ENCODE results near the gene CHD2. TPM values are rescaled to one million over a fixed set of nuclear protein-coding genes. Genes with fewer than 3 reads are reported as not detected.

Gene CHD2
- total and polyA plus RNA-seq, 7 donors = 16.0 to 108 (median 75.9) TPM

DNA sequence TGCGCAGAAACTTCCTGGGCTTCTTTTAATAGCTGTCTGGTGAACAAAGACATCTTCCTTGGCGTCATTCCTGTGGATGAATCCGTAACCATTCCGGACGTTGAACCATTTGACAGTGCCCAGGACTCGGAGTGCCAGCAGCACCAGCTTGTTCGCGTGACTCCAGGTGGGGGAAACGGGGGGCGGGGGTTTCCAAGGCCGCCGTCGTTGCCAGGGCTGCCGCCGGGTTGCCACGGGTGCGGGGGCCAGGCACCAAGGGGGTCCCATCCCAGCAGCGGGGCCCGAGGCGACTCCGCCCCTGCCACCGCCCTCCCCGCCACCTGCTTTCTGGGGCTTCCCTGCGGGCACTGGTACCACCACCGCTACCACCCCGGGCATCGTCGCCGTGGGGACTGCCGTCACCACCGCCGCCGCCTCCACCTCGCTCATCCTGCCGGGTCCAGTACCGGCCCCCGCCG lies 166.1 kb downstream of the CHD2 start:
- Histone ChIP-seq H3K4me3 (peak overlapping the region in 3 of 4 donors; percentile 16 to 26 (median 26)), H3K27ac (peak overlapping the region; percentile 96 to 98 (median 97)), H3K36me3 (peaks cover 0 to 12% (median 2%) of the 10 kb centered on the region in 4 donors), H3K27me3 (no peaks in the 10 kb centered on the region), H3K4me1 (peaks cover 0 to 93% (median 87%) of the 10 kb centered on the region in 4 donors), H3K9me3 (no peaks in the 10 kb centered on the region)
- TF ChIP-seq POLR2AphosphoS5 (IDR thresholded peaks at IDR 0.05) (peak; percentile 79 to 89 (median 83)), POLR2A (IDR thresholded peaks at IDR 0.05) (no peak), EP300 (IDR thresholded peaks at IDR 0.05) (peak; percentile 76 to 97 (median 94)), CTCF (IDR thresholded peaks at IDR 0.05) (no peak)
- peak; percentile 92 for DNase-seq
- intact Hi-C loops (cut with DNase I) = no loop called here
- WGBS, 2 donors = 95% methylated on average over 38 of the region's 38 CpGs

- H3K4me3 ChIP-seq = peak overlapping the region in 1 of 4 donors; percentile 26
Measured at GRCh38 chr15:93066834-93067648, 166.9 kb downstream of the CHD2 start.

GRCh38 chr15:93067649-93068085 lies 167.5 kb downstream of the CHD2 start:
- no peak for DNase-seq
- no peak overlapping the region for H3K4me3 ChIP-seq
- H3K9me3 ChIP-seq = no peaks in the 10 kb centered on the region
- TF ChIP-seq EP300 (IDR thresholded peaks at IDR 0.05) = no peak
- no peak for TF ChIP-seq POLR2A (IDR thresholded peaks at IDR 0.05)
- no peak for TF ChIP-seq POLR2AphosphoS5 (IDR thresholded peaks at IDR 0.05)
- TF ChIP-seq CTCF (IDR thresholded peaks at IDR 0.05) = no peak
- peaks cover 0 to 86% (median 77%) of the 10 kb centered on the region in 4 donors for H3K4me1 ChIP-seq
- peak overlapping the region; percentile 96 to 98 (median 97) for H3K27ac ChIP-seq
- H3K36me3 ChIP-seq = peaks cover 0 to 12% (median 2%) of the 10 kb centered on the region in 4 donors
- intact Hi-C loops (cut with DNase I) = no loop called here
- WGBS, 2 donors = 83 to 88% methylated on average over 4 of the region's 4 CpGs
- no peaks in the 10 kb centered on the region for H3K27me3 ChIP-seq

More at GRCh38 chr15:93066834-93067648, 166.9 kb downstream of the CHD2 start:
- intact Hi-C loops (cut with DNase I) = no loop called here
- H3K9me3 ChIP-seq = no peaks in the 10 kb centered on the region
- H3K36me3 ChIP-seq = peaks cover 0 to 12% (median 2%) of the 10 kb centered on the region in 4 donors
- DNase-seq = no peak
- H3K27ac ChIP-seq = peak overlapping the region; percentile 96 to 98 (median 97)
- TF ChIP-seq POLR2A (IDR thresholded peaks at IDR 0.05) (no peak), POLR2AphosphoS5 (IDR thresholded peaks at IDR 0.05) (peak in 3 of 4 donors; percentile 43 to 75 (median 54)), EP300 (IDR thresholded peaks at IDR 0.05) (peak in 1 of 4 donors; percentile 75)
- 62 to 70% methylated on average over 7 of the region's 7 CpGs for WGBS, 2 donors
- peaks cover 0 to 90% (median 83%) of the 10 kb centered on the region in 4 donors for H3K4me1 ChIP-seq
- no peaks in the 10 kb centered on the region for H3K27me3 ChIP-seq

DNA sequence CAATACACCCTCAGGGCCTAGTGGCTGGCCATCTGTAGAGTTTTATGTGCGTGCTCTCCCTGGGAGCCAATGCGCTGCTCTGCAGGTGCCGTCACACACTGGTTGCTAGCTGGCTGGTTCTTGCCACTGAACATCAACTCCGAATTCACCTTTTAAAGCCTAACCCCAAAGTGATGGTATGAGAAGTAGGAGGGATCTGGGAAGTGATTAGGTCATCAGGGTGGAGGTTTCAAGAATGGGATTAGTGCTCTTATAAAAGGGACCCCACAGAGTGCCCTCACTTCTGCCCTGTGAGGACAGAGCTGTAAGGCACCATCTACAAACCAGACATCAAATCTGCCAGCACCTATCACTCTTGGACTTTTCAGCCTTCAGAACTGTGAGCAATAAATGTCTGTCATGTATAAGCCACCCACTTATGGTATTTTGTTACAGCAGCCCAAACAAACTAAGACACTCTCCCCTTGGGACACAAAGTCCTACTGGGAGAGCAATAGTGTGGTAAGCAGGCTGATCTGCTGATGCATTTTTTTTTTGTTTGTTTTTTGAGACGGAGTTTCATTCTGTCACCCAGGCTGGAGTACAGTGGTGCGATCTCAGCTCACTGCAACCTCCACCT lies 168.6 kb downstream of the CHD2 start:
- Histone ChIP-seq H3K4me1 (peaks cover 0 to 84% (median 73%) of the 10 kb centered on the region in 4 donors), H3K27ac (peak overlapping the region; percentile 96 to 98 (median 97)), H3K36me3 (peaks cover 0 to 9% (median 2%) of the 10 kb centered on the region in 4 donors), H3K27me3 (no peaks in the 10 kb centered on the region), H3K4me3 (no peak overlapping the region), H3K9me3 (no peaks in the 10 kb centered on the region)
- intact Hi-C loops (cut with DNase I) = no loop called here
- no peak for DNase-seq
- TF ChIP-seq CTCF (IDR thresholded peaks at IDR 0.05) = no peak
- peak in 1 of 4 donors; percentile 85 for TF ChIP-seq EP300 (IDR thresholded peaks at IDR 0.05)
- WGBS, 2 donors = 93 to 94% methylated on average over 6 of the region's 6 CpGs

DNA sequence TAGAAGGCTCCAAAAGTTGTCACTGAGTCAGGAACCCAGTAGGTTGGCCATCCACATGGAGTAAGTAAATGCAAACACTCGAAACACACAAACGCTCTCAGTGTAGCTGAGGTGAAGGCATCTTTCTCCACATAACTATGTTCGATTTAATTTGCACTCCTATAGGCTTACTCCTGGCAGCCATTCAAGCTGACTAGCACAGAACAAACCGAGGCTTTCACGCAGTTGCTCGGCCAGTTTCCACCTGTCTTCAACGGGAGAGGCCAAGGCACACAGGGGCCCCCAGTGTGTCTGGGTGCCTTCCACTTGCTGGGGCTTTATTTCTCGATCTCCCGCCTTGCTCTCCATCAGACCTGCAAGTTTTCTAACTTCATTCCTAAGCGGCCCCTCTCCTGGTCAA lies 170.0 kb downstream of the CHD2 start:
- no peak for DNase-seq
- H3K4me1 ChIP-seq = peaks cover 0 to 80% (median 70%) of the 10 kb centered on the region in 4 donors
- H3K27ac ChIP-seq = peak overlapping the region; percentile 96 to 98 (median 97)
- no peak for TF ChIP-seq POLR2AphosphoS5 (IDR thresholded peaks at IDR 0.05)
- no peak for TF ChIP-seq EP300 (IDR thresholded peaks at IDR 0.05)
- TF ChIP-seq CTCF (IDR thresholded peaks at IDR 0.05) = no peak
- no peak for TF ChIP-seq POLR2A (IDR thresholded peaks at IDR 0.05)
- peaks cover 0 to 6% (median 0%) of the 10 kb centered on the region in 4 donors for H3K36me3 ChIP-seq
- WGBS, 2 donors = 49 to 68% methylated on average over 10 of the region's 10 CpGs
- peak overlapping the region; percentile 85 to 99 (median 88) for H3K4me3 ChIP-seq
- H3K27me3 ChIP-seq = no peaks in the 10 kb centered on the region
- intact Hi-C loops (cut with DNase I) = loop anchor here (5.0 kb wide), 3 partner anchors 168 to 952 kb away; partner anchors contain the start of gene CHD2
- H3K9me3 ChIP-seq = no peaks in the 10 kb centered on the region

Data from sigmoid colon (tissue), 7 donors.